Aorta (tissue), 5 donors: ENCODE data around the gene PTPRK. TPM values are rescaled to one million over a fixed set of nuclear protein-coding genes. Genes with fewer than 3 reads are reported as not detected.

Experiments
- ATAC-seq: fragments of 200-7000 bp; cut with Tn5 transposase; one replicate; pipeline ENCODE4 v1.9.1; 2022; ENCODE audit warnings: moderate library complexity; ENCODE audit not compliant: low FRiP score
- DNase-seq, 2 donors: peaks; one replicate each; pipeline ENCODE4 v3.0.0-alpha.2; 2020
- H3K27ac ChIP-seq, 2 donors: one replicate each; pipeline ENCODE4 v1.5.1; 2013; ENCODE audit warnings: low read length in 2 of 2, mild to moderate bottlenecking in 2 of 2, moderate library complexity in 2 of 2, control low read depth in 1 of 2, inconsistent platforms in 1 of 2, low read depth in 1 of 2
- H3K27me3 ChIP-seq, 2 donors: one replicate each; pipeline ENCODE4 v1.6.1; 2013; ENCODE audit warnings: control low read depth in 1 of 2, low read length in 1 of 2, mild to moderate bottlenecking in 1 of 2, moderate library complexity in 1 of 2; ENCODE audit not compliant: insufficient read depth in 2 of 2, control insufficient read depth in 1 of 2
- H3K36me3 ChIP-seq, 2 donors: one replicate each; pipeline ENCODE4 v1.6.1; 2013; ENCODE audit warnings: control low read depth in 1 of 2, low read length in 1 of 2, mild to moderate bottlenecking in 1 of 2; ENCODE audit not compliant: insufficient read depth in 2 of 2, control insufficient read depth in 1 of 2
- H3K4me1 ChIP-seq, 2 donors: one replicate each; pipeline ENCODE4 v1.6.1; 2013; ENCODE audit warnings: low read length in 2 of 2, control low read depth in 1 of 2, mild to moderate bottlenecking in 1 of 2, moderate library complexity in 1 of 2; ENCODE audit not compliant: insufficient read depth in 2 of 2, control insufficient read depth in 1 of 2
- H3K4me3 ChIP-seq, 2 donors: one replicate each; pipeline ENCODE4 v1.5.1; 2013; ENCODE audit warnings: low read length in 2 of 2, control low read depth in 1 of 2, mild to moderate bottlenecking in 1 of 2
- H3K9me3 ChIP-seq: one replicate; pipeline ENCODE4 v1.6.1; 2013; ENCODE audit warnings: mild to moderate bottlenecking, low read length; ENCODE audit not compliant: control insufficient read depth
- WGBS, 2 donors: extraction: QIAGEN DNeasy Blood & Tissue Kit; methylation state at CpG; one replicate each; pipeline ENCODE4 v1.1.7; 2013; 5-methylcytosine and 5-hydroxymethylcytosine counted together
- intact Hi-C, 2 donors: fragments of 100-400 bp; cut with DNase I; formaldehyde crosslinking; loops; one replicate each; pipeline versions ENCODE4 v1.14.2 to v1.15.0; 2022
- polyA plus RNA-seq, 2 donors: library from polyadenylated mRNA; stranded (reverse); fragments of 200-250 nt; gene quantifications; one replicate each; pipeline ENCODE4 v1.2.3, GENCODE V29; 2013
- total RNA-seq, 2 donors: library from RNA; stranded (reverse); fragmentation: NEBNext Ultra II Directional; extraction: Animal tissue kit (Norgen Biotek cat#: 25700); gene quantifications; one replicate each; pipeline ENCODE4 v1.2.1, GENCODE V29; 2021
- donor health status: healthy with polysubstance abuse.
- donor health status: Bipolar disorder and iron deficiency.
- donor health status: DM: no; HTN: no; CAD: no.
- donor health status: DM: no; HTN: no; CAD: no.
- donor health status: DM: yes; HTN: yes; CAD: no.

Gene PTPRK
- total and polyA plus RNA-seq, 4 donors, result 3.9 to 50.6 (median 24.9) TPM

- Histone ChIP-seq H3K4me1 (no peaks in the 10 kb centered on the region), H3K36me3 (no peaks in the 10 kb centered on the region), H3K9me3 (no peaks in the 10 kb centered on the region), H3K4me3 (no peak overlapping the region), H3K27me3 (no peaks in the 10 kb centered on the region), H3K27ac (no peak overlapping the region)
- ATAC-seq (no peak), DNase-seq (no peak)
- WGBS, 2 donors, result 26 to 27% methylated on average over 1 of the region's 1 CpG
- intact Hi-C loops, result no loop called here
Measured at GRCh38 chr6:128139519-128139918, 380.9 kb downstream of the PTPRK start.

- Histone ChIP-seq H3K27ac (no peak overlapping the region), H3K4me1 (no peaks in the 10 kb centered on the region), H3K4me3 (no peak overlapping the region), H3K36me3 (no peaks in the 10 kb centered on the region), H3K9me3 (no peaks in the 10 kb centered on the region), H3K27me3 (no peaks in the 10 kb centered on the region)
- ATAC-seq, result no peak
- WGBS, 2 donors, result 94 to 95% methylated on average over 1 of the region's 1 CpG
- intact Hi-C loops, result no loop called here
- DNase-seq, result no peak
Measured at GRCh38 chr6:128138694-128139093, 381.7 kb downstream of the PTPRK start.

GRCh38 chr6:128135325-128135724 is 385.1 kb downstream of the PTPRK start:
- DNase-seq (no peak), ATAC-seq (no peak)
- intact Hi-C loops, result no loop called here

GRCh38 chr6:128131566-128131965 is 388.8 kb downstream of the PTPRK start:
- 13 to 14% methylated on average over 3 of the region's 3 CpGs for WGBS, 2 donors
- DNase-seq (no peak), ATAC-seq (no peak)
- intact Hi-C loops, result no loop called here
- Histone ChIP-seq H3K36me3 (no peaks in the 10 kb centered on the region), H3K27ac (no peak overlapping the region), H3K9me3 (no peaks in the 10 kb centered on the region), H3K27me3 (no peaks in the 10 kb centered on the region), H3K4me3 (no peak overlapping the region), H3K4me1 (peaks cover 0 to 2% of the 10 kb centered on the region in 2 donors)

More at GRCh38 chr6:128135325-128135724, 385.1 kb downstream of the PTPRK start:
- Histone ChIP-seq H3K27ac (no peak overlapping the region), H3K27me3 (no peaks in the 10 kb centered on the region), H3K4me3 (no peak overlapping the region), H3K9me3 (no peaks in the 10 kb centered on the region), H3K4me1 (peaks cover 0 to 2% of the 10 kb centered on the region in 2 donors), H3K36me3 (no peaks in the 10 kb centered on the region)

GRCh38 chr6:128131036-128131435 is 389.4 kb downstream of the PTPRK start:
- WGBS, 2 donors, result 92 to 96% methylated on average over 4 of the region's 4 CpGs
- DNase-seq, result no peak
- intact Hi-C loops, result no loop called here
- Histone ChIP-seq H3K36me3 (no peaks in the 10 kb centered on the region), H3K27ac (no peak overlapping the region), H3K27me3 (no peaks in the 10 kb centered on the region), H3K4me1 (peaks cover 0 to 2% of the 10 kb centered on the region in 2 donors), H3K4me3 (no peak overlapping the region), H3K9me3 (no peaks in the 10 kb centered on the region)
- no peak for ATAC-seq

- H3K36me3 ChIP-seq, result no peaks in the 10 kb centered on the region
- peaks cover 0 to 2% of the 10 kb centered on the region in 2 donors for H3K4me1 ChIP-seq
- DNase-seq (no peak), ATAC-seq (no peak)
- no peak overlapping the region for H3K27ac ChIP-seq
- no peaks in the 10 kb centered on the region for H3K27me3 ChIP-seq
- intact Hi-C loops, result no loop called here
- no peak overlapping the region for H3K4me3 ChIP-seq
- H3K9me3 ChIP-seq, result no peaks in the 10 kb centered on the region
Measured at GRCh38 chr6:128129679-128130078, 390.7 kb downstream of the PTPRK start.

GRCh38 chr6:128127650-128128049 is 392.7 kb downstream of the PTPRK start:
- DNase-seq, result no peak
- Histone ChIP-seq H3K9me3 (no peaks in the 10 kb centered on the region), H3K4me1 (peaks cover 0 to 2% of the 10 kb centered on the region in 2 donors), H3K27ac (no peak overlapping the region), H3K4me3 (no peak overlapping the region), H3K36me3 (no peaks in the 10 kb centered on the region), H3K27me3 (no peaks in the 10 kb centered on the region)
- ATAC-seq, result no peak
- intact Hi-C loops, result no loop called here
- WGBS, 2 donors, result 100% methylated on average over 1 of the region's 1 CpG

- H3K4me1 ChIP-seq, result no peaks in the 10 kb centered on the region
- H3K4me3 ChIP-seq, result no peak overlapping the region
- ATAC-seq (no peak), DNase-seq (no peak)
- 83 to 89% methylated on average over 1 of the region's 1 CpG for WGBS, 2 donors
- intact Hi-C loops, result no loop called here
- H3K36me3 ChIP-seq, result no peaks in the 10 kb centered on the region
- no peaks in the 10 kb centered on the region for H3K9me3 ChIP-seq
- H3K27ac ChIP-seq, result no peak overlapping the region
- H3K27me3 ChIP-seq, result no peaks in the 10 kb centered on the region
Measured at GRCh38 chr6:128124713-128125112, 395.7 kb downstream of the PTPRK start.

GRCh38 chr6:128121610-128122009 is 398.8 kb downstream of the PTPRK start:
- ATAC-seq (no peak), DNase-seq (no peak)
- intact Hi-C loops, result no loop called here
- no peaks in the 10 kb centered on the region for H3K9me3 ChIP-seq
- H3K4me1 ChIP-seq, result no peaks in the 10 kb centered on the region
- H3K36me3 ChIP-seq, result no peaks in the 10 kb centered on the region
- no peak overlapping the region for H3K4me3 ChIP-seq
- H3K27ac ChIP-seq, result no peak overlapping the region
- WGBS, 2 donors, result 90 to 92% methylated on average over 2 of the region's 2 CpGs
- H3K27me3 ChIP-seq, result no peaks in the 10 kb centered on the region
